SJSA1 (cell line): ENCODE data around the gene TMA7. TPM values are rescaled to one million over a fixed set of nuclear protein-coding genes. Genes with fewer than 3 reads are reported as not detected.

Experiments
- DNase-seq, 2 experiments: peaks; one replicate each; pipeline ENCODE4 v3.0.0-alpha.2; 2015 to 2020; ENCODE audit warnings: low spot score in 2 of 2, low read depth in 1 of 2
- H3K27ac ChIP-seq: fragments of 250-450 bp; sonication (Bioruptor Pico); 2 replicates; pipeline ENCODE4 v1.5.1; 2020; ENCODE audit warnings: mild to moderate bottlenecking, moderate library complexity
- H3K27me3 ChIP-seq: fragments of 250-450 bp; sonication (Bioruptor Pico); replicated peaks from 2 replicates; pipeline ENCODE4 v1.5.1; 2020; ENCODE audit warnings: mild to moderate bottlenecking, moderate library complexity
- H3K36me3 ChIP-seq: fragments of 250-450 bp; sonication (Bioruptor Pico); 2 replicates; pipeline ENCODE4 v1.5.1; 2020; ENCODE audit warnings: mild to moderate bottlenecking
- H3K4me1 ChIP-seq: fragments of 250-450 bp; sonication (Bioruptor Pico); replicated peaks from 2 replicates; pipeline ENCODE4 v1.6.1; 2021; ENCODE audit warnings: mild to moderate bottlenecking
- H3K4me3 ChIP-seq: fragments of 250-450 bp; sonication (Bioruptor Pico); 2 replicates; pipeline ENCODE4 v1.5.1; 2020; ENCODE audit warnings: mild to moderate bottlenecking
- H3K9me3 ChIP-seq: fragments of 250-450 bp; sonication (Bioruptor Pico); replicated peaks from 2 replicates; pipeline ENCODE4 v1.5.1; 2020; ENCODE audit warnings: mild to moderate bottlenecking
- total RNA-seq: library from RNA; depleted of rRNA; stranded (reverse); fragments of >200 nt; shearing (Covaris generic); gene quantifications from 2 replicates; pipeline ENCODE4 v1.2.3, GENCODE V29; 2014

Gene TMA7
- total RNA-seq, 1 experiment from 2014 or later, result 551 TPM

DNA sequence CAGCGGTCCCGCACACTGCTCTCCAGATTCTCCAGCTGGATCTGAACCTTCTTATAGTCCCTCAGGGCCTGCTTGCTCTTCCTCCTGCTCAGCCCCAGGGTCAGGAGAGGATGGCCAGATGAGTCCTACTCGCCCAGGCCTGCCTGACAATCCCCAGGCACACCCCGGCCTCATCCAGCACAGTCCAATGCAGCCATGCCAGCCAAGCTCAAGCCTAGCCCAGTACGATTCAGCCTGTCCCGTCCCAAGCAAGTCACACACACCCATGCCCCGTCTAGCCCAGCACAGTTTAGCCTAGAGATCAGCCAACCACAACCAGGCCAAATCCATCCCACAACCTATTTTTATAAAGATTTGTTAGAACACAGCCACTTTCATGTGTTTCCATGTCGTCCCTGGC lies 27.0 kb upstream of the TMA7 start:
- Histone ChIP-seq H3K9me3 (no peaks in the 10 kb centered on the region), H3K27ac (no peak overlapping the region), H3K36me3 (no peaks in the 10 kb centered on the region), H3K4me3 (no peak overlapping the region), H3K27me3 (no peaks in the 10 kb centered on the region), H3K4me1 (no peaks in the 10 kb centered on the region)
- no peak for DNase-seq

DNA sequence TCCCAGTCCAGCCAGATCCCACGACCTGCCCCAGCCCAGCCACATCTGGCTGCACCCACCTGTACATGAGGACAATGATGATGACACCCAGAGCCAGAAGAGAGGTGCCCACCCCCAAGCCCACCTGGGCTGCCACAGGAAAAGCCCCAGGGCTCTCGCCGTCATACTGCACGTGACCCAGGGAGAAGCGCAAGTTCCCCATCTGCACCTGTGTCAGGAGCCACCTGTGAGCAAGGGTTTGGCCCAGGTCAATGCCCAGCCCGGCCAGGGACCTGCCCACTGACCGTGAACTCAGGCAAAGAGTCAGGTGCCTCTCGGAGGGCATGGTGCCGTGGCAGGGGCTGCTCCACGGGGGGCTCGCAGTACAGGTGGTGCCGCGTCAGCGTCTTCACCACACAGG lies 26.4 kb upstream of the TMA7 start:
- H3K27ac ChIP-seq, result no peak overlapping the region
- H3K36me3 ChIP-seq, result no peaks in the 10 kb centered on the region
- no peak for DNase-seq
- H3K9me3 ChIP-seq, result no peaks in the 10 kb centered on the region
- H3K4me3 ChIP-seq, result no peak overlapping the region
- no peaks in the 10 kb centered on the region for H3K27me3 ChIP-seq
- H3K4me1 ChIP-seq, result no peaks in the 10 kb centered on the region

GRCh38 chr3:48414376-48415250 lies 25.4 kb upstream of the TMA7 start:
- DNase-seq, result no peak
- Histone ChIP-seq H3K9me3 (no peaks in the 10 kb centered on the region), H3K36me3 (no peaks in the 10 kb centered on the region), H3K27me3 (no peaks in the 10 kb centered on the region), H3K27ac (no peak overlapping the region), H3K4me3 (no peak overlapping the region), H3K4me1 (no peaks in the 10 kb centered on the region)

GRCh38 chr3:48415251-48415953 lies 24.7 kb upstream of the TMA7 start:
- no peaks in the 10 kb centered on the region for H3K36me3 ChIP-seq
- H3K4me3 ChIP-seq, result no peak overlapping the region
- no peak for DNase-seq
- no peaks in the 10 kb centered on the region for H3K9me3 ChIP-seq
- H3K27ac ChIP-seq, result no peak overlapping the region
- H3K4me1 ChIP-seq, result no peaks in the 10 kb centered on the region
- H3K27me3 ChIP-seq, result no peaks in the 10 kb centered on the region

- H3K27me3 ChIP-seq, result no peaks in the 10 kb centered on the region
- H3K27ac ChIP-seq, result no peak overlapping the region
- no peak for DNase-seq
- H3K4me3 ChIP-seq, result no peak overlapping the region
- H3K9me3 ChIP-seq, result no peaks in the 10 kb centered on the region
- H3K36me3 ChIP-seq, result no peaks in the 10 kb centered on the region
- H3K4me1 ChIP-seq, result no peaks in the 10 kb centered on the region
Measured at GRCh38 chr3:48416091-48416505, 24.0 kb upstream of the TMA7 start.

- H3K4me3 ChIP-seq, result no peak overlapping the region
- no peaks in the 10 kb centered on the region for H3K4me1 ChIP-seq
- DNase-seq, result no peak
- no peaks in the 10 kb centered on the region for H3K9me3 ChIP-seq
- no peak overlapping the region for H3K27ac ChIP-seq
- H3K36me3 ChIP-seq, result no peaks in the 10 kb centered on the region
- H3K27me3 ChIP-seq, result no peaks in the 10 kb centered on the region
Measured at GRCh38 chr3:48416546-48416945, 23.5 kb upstream of the TMA7 start.

DNA sequence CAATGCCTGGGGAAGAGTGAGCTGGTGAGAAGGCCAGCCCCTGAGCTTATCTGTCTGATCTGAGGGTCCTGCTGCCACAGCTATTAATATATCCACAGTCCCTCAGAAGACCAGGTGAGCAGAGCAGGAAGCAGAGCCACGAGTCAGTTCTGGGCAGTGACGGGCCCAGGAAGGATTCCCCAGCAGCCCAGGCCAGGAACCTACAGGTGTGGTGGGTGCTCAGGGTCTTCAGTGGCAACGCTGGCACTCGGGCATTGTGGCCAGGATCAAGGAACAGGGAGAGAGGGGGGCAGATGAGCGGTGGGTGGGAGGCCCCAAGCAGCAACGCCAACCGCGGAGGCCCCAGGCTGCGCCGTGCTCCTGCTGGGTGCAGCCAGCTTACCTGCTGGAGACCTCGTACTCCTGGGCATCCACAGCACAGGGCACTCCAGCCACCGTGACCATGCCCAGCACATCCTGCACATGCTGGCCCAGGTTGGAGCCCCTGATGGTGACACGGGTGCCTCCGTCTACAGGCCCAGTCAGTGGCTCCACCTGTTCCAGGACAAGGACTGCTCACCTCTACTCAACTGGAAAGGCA lies 22.4 kb upstream of the TMA7 start:
- DNase-seq, result no peak
- H3K4me1 ChIP-seq, result no peaks in the 10 kb centered on the region
- H3K27me3 ChIP-seq, result no peaks in the 10 kb centered on the region
- H3K27ac ChIP-seq, result no peak overlapping the region
- no peaks in the 10 kb centered on the region for H3K36me3 ChIP-seq
- no peaks in the 10 kb centered on the region for H3K9me3 ChIP-seq
- H3K4me3 ChIP-seq, result no peak overlapping the region

DNA sequence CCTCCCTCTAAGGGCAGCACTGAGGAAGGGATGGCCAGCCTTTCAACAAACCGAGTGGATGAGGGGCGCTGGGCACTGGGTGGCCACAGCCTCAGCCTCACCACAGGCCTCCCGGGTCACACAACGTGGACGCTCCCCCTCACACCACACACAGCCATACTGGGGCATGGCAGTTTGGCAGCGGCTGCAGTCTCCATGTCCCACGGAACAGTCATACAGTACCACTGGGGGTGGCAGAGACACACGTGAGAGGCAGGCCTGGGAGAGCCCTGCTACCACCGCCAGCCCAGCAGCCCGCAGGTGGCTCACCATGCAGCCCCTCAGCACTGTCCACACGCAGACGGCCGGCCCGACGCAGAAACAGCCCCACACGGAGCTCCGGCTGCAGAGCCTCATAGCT lies 21.9 kb upstream of the TMA7 start:
- DNase-seq, result no peak
- no peaks in the 10 kb centered on the region for H3K4me1 ChIP-seq
- no peaks in the 10 kb centered on the region for H3K27me3 ChIP-seq
- no peak overlapping the region for H3K4me3 ChIP-seq
- no peak overlapping the region for H3K27ac ChIP-seq
- H3K9me3 ChIP-seq, result no peaks in the 10 kb centered on the region
- no peaks in the 10 kb centered on the region for H3K36me3 ChIP-seq

DNA sequence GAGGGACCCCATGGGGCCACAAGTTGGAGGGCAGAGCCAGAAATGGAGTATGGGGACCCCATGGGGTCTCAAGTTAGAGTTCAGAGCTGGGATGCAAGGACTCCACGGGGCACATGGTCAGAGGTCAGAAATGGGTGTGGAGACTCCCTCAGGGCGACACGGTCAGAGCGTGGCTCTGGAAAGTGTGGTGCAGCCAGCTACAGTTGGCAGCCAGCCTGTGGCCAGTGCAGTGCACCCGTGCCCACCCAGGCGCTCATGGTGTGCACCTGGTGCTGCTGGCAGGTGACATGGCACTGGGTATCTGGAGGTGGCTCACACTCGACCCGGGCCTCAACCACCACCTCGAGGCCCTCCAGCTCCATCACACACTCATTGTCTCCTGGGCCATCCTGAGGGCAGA lies 21.4 kb upstream of the TMA7 start:
- H3K4me3 ChIP-seq, result no peak overlapping the region
- H3K36me3 ChIP-seq, result no peaks in the 10 kb centered on the region
- no peaks in the 10 kb centered on the region for H3K4me1 ChIP-seq
- no peaks in the 10 kb centered on the region for H3K9me3 ChIP-seq
- H3K27me3 ChIP-seq, result no peaks in the 10 kb centered on the region
- no peak for DNase-seq
- no peak overlapping the region for H3K27ac ChIP-seq

GRCh38 chr3:48419149-48419548 lies 20.9 kb upstream of the TMA7 start:
- no peaks in the 10 kb centered on the region for H3K4me1 ChIP-seq
- no peak overlapping the region for H3K4me3 ChIP-seq
- H3K36me3 ChIP-seq, result no peaks in the 10 kb centered on the region
- H3K27ac ChIP-seq, result no peak overlapping the region
- H3K9me3 ChIP-seq, result no peaks in the 10 kb centered on the region
- H3K27me3 ChIP-seq, result no peaks in the 10 kb centered on the region
- DNase-seq, result no peak

- no peak for DNase-seq
- no peaks in the 10 kb centered on the region for H3K36me3 ChIP-seq
- no peaks in the 10 kb centered on the region for H3K27me3 ChIP-seq
- no peaks in the 10 kb centered on the region for H3K4me1 ChIP-seq
- no peak overlapping the region for H3K27ac ChIP-seq
- H3K4me3 ChIP-seq, result no peak overlapping the region
- H3K9me3 ChIP-seq, result no peaks in the 10 kb centered on the region
Measured at GRCh38 chr3:48419597-48419996, 20.5 kb upstream of the TMA7 start.

DNA sequence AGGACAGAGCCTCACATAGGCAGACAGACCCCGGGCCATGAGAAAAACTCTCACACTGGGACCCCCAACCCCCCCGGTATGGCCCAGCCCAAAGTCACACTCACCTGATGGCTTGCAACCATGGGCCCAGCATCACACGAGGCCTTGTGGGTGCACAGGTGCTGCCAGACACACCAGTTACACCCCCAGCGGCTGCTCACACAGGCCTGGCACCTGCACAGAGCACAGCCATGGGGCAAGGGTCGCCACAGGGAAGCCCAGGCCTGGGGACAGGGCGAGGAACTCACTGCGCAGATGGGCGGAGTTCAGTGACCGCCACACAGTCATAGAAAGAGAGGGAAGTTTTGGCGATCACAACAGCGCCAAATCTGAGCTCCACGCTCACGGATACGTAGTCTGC lies 19.5 kb upstream of the TMA7 start:
- no peak for DNase-seq
- Histone ChIP-seq H3K9me3 (no peaks in the 10 kb centered on the region), H3K4me3 (no peak overlapping the region), H3K4me1 (no peaks in the 10 kb centered on the region), H3K27ac (no peak overlapping the region), H3K36me3 (no peaks in the 10 kb centered on the region), H3K27me3 (no peaks in the 10 kb centered on the region)

DNA sequence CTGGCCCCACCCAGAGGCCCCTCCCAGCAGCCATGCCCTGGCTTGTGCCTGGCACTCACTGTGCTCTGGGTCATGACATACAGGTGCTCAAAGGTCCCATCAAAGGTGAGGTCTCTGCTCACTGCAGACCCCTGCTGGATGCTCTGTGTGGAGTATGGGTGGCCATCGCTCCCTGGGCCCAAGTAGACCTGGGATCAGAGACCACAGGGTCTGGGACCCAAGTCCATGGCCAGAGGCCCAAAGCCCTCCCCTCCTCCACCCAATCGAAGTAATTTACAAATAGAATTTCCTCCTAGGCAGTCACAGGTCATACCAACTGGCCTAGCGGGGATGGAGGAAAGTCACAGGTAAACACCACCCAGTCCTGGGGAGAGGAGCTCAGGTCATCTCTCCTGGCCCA lies 17.8 kb upstream of the TMA7 start:
- H3K4me1 ChIP-seq, result no peaks in the 10 kb centered on the region
- H3K27ac ChIP-seq, result no peak overlapping the region
- no peaks in the 10 kb centered on the region for H3K36me3 ChIP-seq
- no peaks in the 10 kb centered on the region for H3K27me3 ChIP-seq
- no peak for DNase-seq
- no peaks in the 10 kb centered on the region for H3K9me3 ChIP-seq
- H3K4me3 ChIP-seq, result no peak overlapping the region

DNA sequence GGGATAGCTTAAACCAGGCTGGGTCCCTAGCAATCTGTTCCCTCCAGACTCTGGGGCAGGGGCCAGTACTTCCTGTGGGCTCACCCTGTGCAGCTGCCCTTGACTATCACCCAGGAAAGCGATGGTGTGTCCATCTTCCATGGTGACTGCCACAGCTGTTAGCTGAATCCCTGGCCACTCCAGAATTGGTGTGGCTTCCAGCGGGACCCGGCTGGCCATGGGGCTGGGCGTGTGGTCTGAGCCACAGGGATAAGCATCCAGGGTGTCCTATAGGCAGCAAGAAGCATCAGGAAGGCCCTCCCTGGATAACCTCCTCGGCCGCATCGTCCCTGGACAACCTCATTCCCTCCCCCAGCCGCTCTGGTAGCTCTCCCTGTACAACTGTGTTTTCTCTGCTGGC lies 17.4 kb upstream of the TMA7 start:
- no peak for DNase-seq
- Histone ChIP-seq H3K4me1 (no peaks in the 10 kb centered on the region), H3K4me3 (no peak overlapping the region), H3K27me3 (no peaks in the 10 kb centered on the region), H3K9me3 (no peaks in the 10 kb centered on the region), H3K36me3 (no peaks in the 10 kb centered on the region), H3K27ac (no peak overlapping the region)
